GM12891 (cell line): ENCODE measurements around the gene LRRC4B.

Source experiments
- PAX5 ChIP-seq: IDR thresholded peaks from 2 replicates; pipeline ENCODE4 v1.6.1; 2011; ENCODE audit warnings: low read length, moderate library complexity, mild to moderate bottlenecking; ENCODE audit not compliant: insufficient read depth, severe bottlenecking
- POLR2A ChIP-seq: IDR thresholded peaks from 2 replicates; pipeline ENCODE4 v1.6.1; 2011; ENCODE audit warnings: low read depth, low read length, control low read depth
- POLR2AphosphoS5 ChIP-seq: IDR thresholded peaks from 2 replicates; pipeline ENCODE4 v1.6.1; 2011; ENCODE audit warnings: low read depth, low read length, control low read depth
- POU2F2 ChIP-seq: IDR thresholded peaks from 2 replicates; pipeline ENCODE4 v1.6.1; 2011; ENCODE audit warnings: low read depth, mild to moderate bottlenecking, control low read depth, low read length, moderate library complexity
- SPI1 ChIP-seq: IDR thresholded peaks from 2 replicates; pipeline ENCODE4 v1.6.1; 2011; ENCODE audit warnings: low read depth, low read length, control low read depth
- TAF1 ChIP-seq: IDR thresholded peaks from 2 replicates; pipeline ENCODE4 v1.6.1; 2011; ENCODE audit warnings: low read depth, low read length, control low read depth

- no peak for TF ChIP-seq SPI1
- TF ChIP-seq POLR2A, result no peak
- 0 out of 2 replicates have a peak, but pooled peaks have one; percentile 11 for TF ChIP-seq POLR2AphosphoS5
- no peak for TF ChIP-seq POU2F2
- no peak for TF ChIP-seq TAF1
- TF ChIP-seq PAX5, result no peak
These were observed 85.3 kb downstream of the LRRC4B start for GRCh38 chr19:50482916-50483315.
